ENCODE data around the gene OR2T29. TPM values are rescaled to one million over a fixed set of nuclear protein-coding genes. Genes with fewer than 3 reads are reported as not detected.
"Not testable (repeated sequence)": the region's sequence is repeated elsewhere in the genome, so short reads cannot be mapped to it uniquely, and the experiment has no call there.

Gene OR2T29
- total and polyA plus RNA-seq, 4 donors: not detected

DNA sequence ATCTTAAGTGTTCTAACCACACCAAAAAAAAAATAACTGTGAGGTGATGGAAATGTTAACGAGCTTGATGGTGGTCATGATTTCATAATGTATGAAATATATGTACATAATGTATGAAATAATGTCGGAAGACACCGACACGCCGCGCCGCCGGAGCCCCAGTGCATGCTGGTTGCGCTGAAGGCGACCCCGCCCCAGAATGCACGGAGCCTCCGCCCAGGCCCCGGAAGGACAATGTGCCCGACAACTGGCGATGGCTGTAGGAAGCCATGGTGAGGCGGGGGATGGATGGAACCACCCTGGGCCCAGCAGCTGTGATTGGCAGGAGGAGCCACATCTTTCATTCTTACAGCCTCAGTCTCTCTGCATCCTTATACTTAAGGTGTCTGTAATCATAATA is 27.5 kb upstream of the OR2T29 start:
- peaks cover 0 to 5% (median 0%) of the 10 kb centered on the region in 4 donors for H3K9me3 ChIP-seq (ENCODE audit: control insufficient read depth in 4 of 4, insufficient read depth in 3 of 4, low read length in 3 of 4)
- WGBS, 2 donors: 95 to 96% methylated on average over 17 of the region's 17 CpGs
- ATAC-seq (ENCODE audit: insufficient read depth, low FRiP score) (no peak), DNase-seq (no peak)
- TF ChIP-seq, protein P1, sequence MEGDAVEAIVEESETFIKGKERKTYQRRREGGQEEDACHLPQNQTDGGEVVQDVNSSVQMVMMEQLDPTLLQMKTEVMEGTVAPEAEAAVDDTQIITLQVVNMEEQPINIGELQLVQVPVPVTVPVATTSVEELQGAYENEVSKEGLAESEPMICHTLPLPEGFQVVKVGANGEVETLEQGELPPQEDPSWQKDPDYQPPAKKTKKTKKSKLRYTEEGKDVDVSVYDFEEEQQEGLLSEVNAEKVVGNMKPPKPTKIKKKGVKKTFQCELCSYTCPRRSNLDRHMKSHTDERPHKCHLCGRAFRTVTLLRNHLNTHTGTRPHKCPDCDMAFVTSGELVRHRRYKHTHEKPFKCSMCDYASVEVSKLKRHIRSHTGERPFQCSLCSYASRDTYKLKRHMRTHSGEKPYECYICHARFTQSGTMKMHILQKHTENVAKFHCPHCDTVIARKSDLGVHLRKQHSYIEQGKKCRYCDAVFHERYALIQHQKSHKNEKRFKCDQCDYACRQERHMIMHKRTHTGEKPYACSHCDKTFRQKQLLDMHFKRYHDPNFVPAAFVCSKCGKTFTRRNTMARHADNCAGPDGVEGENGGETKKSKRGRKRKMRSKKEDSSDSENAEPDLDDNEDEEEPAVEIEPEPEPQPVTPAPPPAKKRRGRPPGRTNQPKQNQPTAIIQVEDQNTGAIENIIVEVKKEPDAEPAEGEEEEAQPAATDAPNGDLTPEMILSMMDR (IDR thresholded peaks at IDR 0.05; ENCODE audit: control extremely low read depth, extremely low read depth): no peak
- no peak overlapping the region for H3K4me3 ChIP-seq
- H3K4me1 ChIP-seq (ENCODE audit: control insufficient read depth in 5 of 5, insufficient read depth in 5 of 5, low read length in 5 of 5): no peaks in the 10 kb centered on the region
- H3K9ac ChIP-seq (ENCODE audit: insufficient read depth in 1 of 2, low read length in 2 of 2): no peak overlapping the region
- H3K36me3 ChIP-seq (ENCODE audit: control insufficient read depth in 4 of 4, insufficient read depth in 4 of 4, low read length in 4 of 4): no peaks in the 10 kb centered on the region
- no peaks in the 10 kb centered on the region for H3K27me3 ChIP-seq (ENCODE audit: control insufficient read depth in 3 of 3, insufficient read depth in 3 of 3, low read length in 2 of 3)
- no peak overlapping the region for H3K27ac ChIP-seq (ENCODE audit: low read depth in 1 of 2, low read length in 1 of 2)

DNA sequence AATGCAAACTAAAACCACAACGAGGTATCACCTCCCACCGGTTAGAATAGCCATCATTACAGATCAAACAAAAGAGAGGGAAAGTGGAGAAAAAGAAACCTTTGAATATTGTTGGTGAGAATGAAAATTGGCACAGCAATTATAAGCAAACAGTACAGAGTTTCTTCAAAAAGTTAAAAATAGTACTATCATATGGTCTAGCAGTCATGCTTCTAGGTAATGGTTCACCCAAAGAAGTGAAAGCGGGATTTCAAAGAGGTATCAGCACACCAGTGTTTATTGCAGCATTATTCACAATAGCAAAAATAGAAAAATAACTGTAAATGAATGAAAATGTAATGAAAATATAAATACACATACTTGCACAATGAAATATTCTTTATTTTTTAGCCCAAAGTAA is 26.8 kb upstream of the OR2T29 start:
- no peaks in the 10 kb centered on the region for H3K4me1 ChIP-seq (ENCODE audit: control insufficient read depth in 5 of 5, insufficient read depth in 5 of 5, low read length in 5 of 5)
- no peaks in the 10 kb centered on the region for H3K27me3 ChIP-seq (ENCODE audit: control insufficient read depth in 3 of 3, insufficient read depth in 3 of 3, low read length in 2 of 3)
- no peak overlapping the region for H3K27ac ChIP-seq (ENCODE audit: low read depth in 1 of 2, low read length in 1 of 2)
- 87 to 91% methylated on average over 3 of the region's 3 CpGs for WGBS, 2 donors
- ATAC-seq (ENCODE audit: insufficient read depth, low FRiP score) (no peak), DNase-seq (no peak)
- TF ChIP-seq, protein P1 (IDR thresholded peaks at IDR 0.05; ENCODE audit: control extremely low read depth, extremely low read depth): no peak
- H3K36me3 ChIP-seq (ENCODE audit: control insufficient read depth in 4 of 4, insufficient read depth in 4 of 4, low read length in 4 of 4): no peaks in the 10 kb centered on the region
- no peak overlapping the region for H3K4me3 ChIP-seq
- peaks cover 0 to 5% (median 0%) of the 10 kb centered on the region in 4 donors for H3K9me3 ChIP-seq (ENCODE audit: control insufficient read depth in 4 of 4, insufficient read depth in 3 of 4, low read length in 3 of 4)
- H3K9ac ChIP-seq (ENCODE audit: insufficient read depth in 1 of 2, low read length in 2 of 2): no peak overlapping the region

DNA sequence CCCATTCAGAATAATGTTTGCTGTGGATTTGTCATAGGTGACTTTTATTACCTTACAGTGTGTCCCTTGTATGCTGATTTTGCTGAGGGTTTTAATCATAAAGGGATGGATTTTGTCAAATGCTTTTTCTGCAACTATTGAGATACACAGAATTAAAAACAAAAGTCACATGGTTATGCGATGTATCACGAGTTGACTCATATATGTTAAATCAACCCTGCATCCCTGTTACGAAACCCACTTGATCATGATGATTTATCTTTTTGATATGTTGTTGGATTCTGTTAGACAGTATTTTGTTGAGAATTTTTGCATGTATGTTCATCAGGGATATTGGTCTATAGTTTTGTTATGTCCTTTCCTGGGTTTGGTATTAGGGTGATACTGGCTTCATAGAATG is 22.7 kb upstream of the OR2T29 start:
- Histone ChIP-seq H3K4me3 (no peak overlapping the region), H3K9me3 (ENCODE audit: control insufficient read depth in 4 of 4, insufficient read depth in 3 of 4, low read length in 3 of 4) (peaks cover 0 to 1% (median 0%) of the 10 kb centered on the region in 4 donors), H3K9ac (ENCODE audit: insufficient read depth in 1 of 2, low read length in 2 of 2) (no peak overlapping the region), H3K36me3 (ENCODE audit: control insufficient read depth in 4 of 4, insufficient read depth in 4 of 4, low read length in 4 of 4) (no peaks in the 10 kb centered on the region), H3K27ac (ENCODE audit: low read depth in 1 of 2, low read length in 1 of 2) (no peak overlapping the region), H3K27me3 (ENCODE audit: control insufficient read depth in 3 of 3, insufficient read depth in 3 of 3, low read length in 2 of 3) (no peaks in the 10 kb centered on the region), H3K4me1 (ENCODE audit: control insufficient read depth in 5 of 5, insufficient read depth in 5 of 5, low read length in 5 of 5) (no peaks in the 10 kb centered on the region)
- ATAC-seq (ENCODE audit: insufficient read depth, low FRiP score) (no peak), DNase-seq (no peak)
- TF ChIP-seq, protein P1 (IDR thresholded peaks at IDR 0.05; ENCODE audit: control extremely low read depth, extremely low read depth): no peak
- WGBS, 2 donors: 83 to 86% methylated on average over 3 of the region's 3 CpGs

DNA sequence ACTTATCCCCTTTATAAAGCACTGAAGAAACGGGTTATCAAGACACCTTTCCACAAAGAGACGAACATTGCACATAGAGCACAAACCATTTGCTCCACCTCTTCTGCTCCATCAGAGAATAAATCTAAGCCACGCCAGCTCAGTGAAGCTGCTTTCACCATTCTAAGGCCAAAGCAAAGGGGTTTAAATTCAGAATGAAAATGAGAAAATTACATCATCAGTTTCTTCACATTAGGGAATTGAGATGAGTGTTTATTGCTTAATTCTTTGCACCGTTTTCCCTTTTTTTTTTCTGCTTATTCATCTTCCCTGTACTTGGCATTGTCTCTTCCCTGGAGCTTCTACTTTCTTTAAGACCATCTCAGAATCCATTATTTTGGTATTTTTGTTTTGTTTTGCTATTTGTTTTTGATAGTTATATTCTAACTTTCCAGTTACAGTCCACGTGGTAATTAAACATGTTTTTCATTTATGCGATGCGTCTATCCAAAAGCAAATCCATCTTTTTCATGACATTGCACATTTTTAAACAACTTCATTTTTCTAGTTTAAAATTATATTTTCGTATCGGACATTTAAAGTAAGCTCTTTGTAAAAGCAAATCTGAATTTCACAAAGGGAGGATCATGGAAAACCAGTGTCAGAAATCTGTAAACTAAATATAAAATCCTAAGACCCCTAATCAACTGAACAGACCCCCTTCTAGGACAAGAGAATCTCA is 13.8 kb upstream of the OR2T29 start:
- no peak overlapping the region for H3K27ac ChIP-seq (ENCODE audit: low read depth in 1 of 2, low read length in 1 of 2)
- WGBS, 2 donors: 70 to 74% methylated on average over 9 of the region's 9 CpGs
- ATAC-seq (ENCODE audit: insufficient read depth, low FRiP score): no peak

DNA sequence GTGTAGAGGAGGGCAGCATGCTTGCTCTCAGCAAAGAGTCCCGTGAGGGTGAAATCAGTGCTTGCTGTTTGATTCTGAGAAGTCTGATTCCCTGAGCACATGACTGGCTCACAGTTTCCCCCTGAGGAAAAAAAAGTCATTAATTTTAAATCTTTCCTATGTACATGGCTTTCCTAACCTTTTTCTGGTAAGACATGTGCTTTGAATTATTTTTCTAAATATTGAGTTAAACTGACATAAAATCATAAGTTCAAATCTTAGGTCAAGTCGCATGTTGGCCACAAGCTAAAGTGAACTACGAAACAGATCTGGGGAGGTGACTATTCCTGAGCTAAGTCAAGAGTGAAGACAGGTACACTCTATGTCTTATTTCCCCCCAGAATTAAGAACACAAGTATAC is 12.1 kb upstream of the OR2T29 start, which contains the start of gene OR2T34:
OR2T34 (minus strand) TSS at position 101 of the 400 bp plus-strand sequence; CDS start at position 101, 0 bp downstream.
- H3K27me3 ChIP-seq (ENCODE audit: control insufficient read depth in 3 of 3, insufficient read depth in 3 of 3, low read length in 2 of 3); H3K4me3 ChIP-seq; H3K9ac ChIP-seq (ENCODE audit: insufficient read depth in 1 of 2, low read length in 2 of 2); ATAC-seq (ENCODE audit: insufficient read depth, low FRiP score); H3K27ac ChIP-seq (ENCODE audit: low read depth in 1 of 2, low read length in 1 of 2); H3K9me3 ChIP-seq (ENCODE audit: control insufficient read depth in 4 of 4, insufficient read depth in 3 of 4, low read length in 3 of 4); DNase-seq; H3K4me1 ChIP-seq (ENCODE audit: control insufficient read depth in 5 of 5, insufficient read depth in 5 of 5, low read length in 5 of 5); H3K36me3 ChIP-seq (ENCODE audit: control insufficient read depth in 4 of 4, insufficient read depth in 4 of 4, low read length in 4 of 4): not testable (repeated sequence)
- WGBS, 2 donors: 87 to 92% methylated on average over 3 of the region's 3 CpGs

More for the DNA sequence above, 13.8 kb upstream of the OR2T29 start:
- DNase-seq: no peak
- Histone ChIP-seq H3K4me3 (no peak overlapping the region), H3K36me3 (ENCODE audit: control insufficient read depth in 4 of 4, insufficient read depth in 4 of 4, low read length in 4 of 4) (no peaks in the 10 kb centered on the region), H3K9me3 (ENCODE audit: control insufficient read depth in 4 of 4, insufficient read depth in 3 of 4, low read length in 3 of 4) (no peaks in the 10 kb centered on the region), H3K27me3 (ENCODE audit: control insufficient read depth in 3 of 3, insufficient read depth in 3 of 3, low read length in 2 of 3) (no peaks in the 10 kb centered on the region), H3K4me1 (ENCODE audit: control insufficient read depth in 5 of 5, insufficient read depth in 5 of 5, low read length in 5 of 5) (no peaks in the 10 kb centered on the region), H3K9ac (ENCODE audit: insufficient read depth in 1 of 2, low read length in 2 of 2) (no peak overlapping the region)
- TF ChIP-seq, protein P1 (IDR thresholded peaks at IDR 0.05; ENCODE audit: control extremely low read depth, extremely low read depth): no peak

All from lung (tissue), 12 donors.